GM19238 (cell line): ENCODE results near the gene GNB3.
"Not testable (repeated sequence)": the region's sequence is repeated elsewhere in the genome, so short reads cannot be mapped to it uniquely, and the experiment has no call there.

Experiments used
- DNase-seq: peaks from one replicate; pipeline ENCODE4 v3.0.0; 2011; ENCODE audit warnings: low spot score; ENCODE audit not compliant: insufficient read length

The GNB3 gene

DNA sequence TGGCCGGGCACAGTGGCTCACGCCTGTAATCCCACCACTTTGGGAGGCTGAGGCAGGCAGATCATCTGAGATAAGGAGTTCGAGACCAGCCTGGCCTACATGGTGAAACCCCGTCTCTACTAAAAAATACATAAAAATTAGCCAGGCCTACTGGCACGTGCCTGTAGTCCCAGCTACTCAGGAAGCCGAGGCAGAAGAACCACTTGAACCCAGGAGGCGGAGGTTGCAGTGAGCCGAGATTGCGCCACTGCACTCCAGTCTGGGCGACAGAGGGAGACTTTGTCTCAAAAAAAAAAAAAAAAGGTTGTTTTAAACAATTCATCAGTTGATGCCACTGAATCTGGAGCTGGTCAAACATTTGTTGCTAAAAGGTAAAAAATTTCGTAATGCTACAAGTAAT, 39.1 kb downstream of the GNB3 start:
- not testable (repeated sequence) for DNase-seq

DNA sequence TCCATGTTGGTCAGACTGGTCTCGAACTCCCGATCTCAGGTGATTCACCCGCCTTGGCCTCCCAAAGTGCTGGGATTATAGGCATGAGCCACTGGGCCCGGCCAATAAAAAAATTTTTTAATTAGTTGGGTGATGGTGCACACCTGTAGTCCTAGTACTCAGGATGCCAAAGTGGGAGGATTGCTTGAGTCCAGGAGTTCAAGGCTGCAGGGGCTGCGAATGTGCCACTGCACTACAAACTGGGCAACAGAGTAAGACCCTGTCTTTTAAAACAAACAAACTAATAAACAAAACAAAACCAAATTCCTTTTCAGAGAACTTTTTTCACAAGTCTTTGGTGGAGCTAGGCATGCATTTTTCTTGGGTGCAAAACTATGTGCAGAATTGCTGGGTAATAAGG, 42.5 kb downstream of the GNB3 start:
- no peak for DNase-seq

DNA sequence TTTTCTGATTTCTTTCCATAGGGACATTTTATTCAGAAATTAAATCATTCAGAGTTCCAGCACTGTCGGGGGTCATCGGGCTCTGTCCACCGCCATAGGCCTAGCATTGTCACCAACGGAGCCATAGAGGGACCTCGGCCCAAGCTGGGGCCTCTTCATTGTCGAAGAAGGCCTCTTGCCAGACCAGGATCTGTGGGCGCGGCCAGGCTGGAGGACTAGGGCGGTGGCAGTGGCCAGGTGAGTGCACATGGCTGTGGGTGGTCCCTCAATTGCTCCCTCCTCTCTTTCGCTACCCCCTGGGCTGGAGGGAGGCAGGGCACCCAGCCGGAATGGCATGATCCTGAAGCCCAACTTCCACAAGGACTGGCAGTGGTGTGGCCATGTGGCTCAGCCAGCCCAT, 43.0 kb downstream of the GNB3 start:
- no peak for DNase-seq

DNA sequence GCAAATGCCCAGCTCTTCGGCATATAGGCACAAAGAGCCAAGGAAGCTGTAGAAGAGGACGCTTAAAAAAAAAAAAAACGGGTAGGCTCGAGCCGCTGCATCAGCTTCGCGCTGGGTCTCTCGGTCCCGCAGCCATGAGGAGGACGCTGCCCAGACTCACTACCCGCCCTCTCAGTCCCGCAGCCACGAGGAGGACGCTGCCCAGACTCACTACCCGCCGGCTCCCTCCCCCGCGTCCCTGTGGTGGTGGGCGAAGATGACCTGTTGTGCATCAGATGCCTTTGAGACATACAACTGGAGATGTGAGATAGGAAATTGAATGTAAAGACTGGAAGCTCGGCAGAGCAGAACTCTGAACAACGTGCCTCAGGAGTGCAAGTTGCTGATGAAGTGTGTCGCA, 43.8 kb downstream of the GNB3 start:
- DNase-seq: no peak

DNA sequence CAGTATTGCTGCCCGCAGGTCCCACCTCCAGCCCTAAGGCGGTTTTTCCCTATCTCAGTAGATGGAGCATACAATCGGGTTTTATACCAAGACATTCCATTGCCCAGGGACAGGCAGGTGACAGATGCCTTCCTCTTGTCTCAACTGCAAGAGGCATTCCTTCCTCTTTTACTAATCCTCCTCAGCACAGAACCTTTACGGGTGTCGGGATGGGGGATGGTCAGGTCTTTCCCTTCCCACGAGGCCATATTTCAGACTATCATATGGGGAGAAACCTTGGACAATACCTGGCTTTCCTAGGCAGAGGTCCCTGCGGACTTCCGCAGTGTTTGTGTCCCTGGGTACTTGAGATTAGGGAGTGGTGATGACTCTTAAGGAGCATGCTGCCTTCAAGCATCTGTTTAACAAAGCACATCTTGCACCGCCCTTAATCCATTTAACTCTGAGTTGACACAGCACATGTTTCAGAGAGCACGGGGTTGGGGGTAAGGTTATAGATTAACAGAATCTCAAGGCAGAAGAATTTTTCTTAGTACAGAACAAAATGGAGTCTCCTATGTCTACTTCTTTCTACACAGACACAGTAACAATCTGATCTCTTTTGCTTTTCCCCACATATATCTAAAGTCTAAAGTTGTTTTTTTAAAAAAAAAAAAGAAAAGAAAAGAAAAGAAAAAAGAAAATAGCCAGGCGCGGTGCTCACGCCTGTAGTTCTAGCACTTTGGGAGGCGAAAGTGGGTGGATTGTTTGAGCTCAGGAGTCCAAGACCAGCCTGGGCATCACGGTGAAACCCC, 45.7 kb downstream of the GNB3 start:
- DNase-seq: not testable (repeated sequence)

DNA sequence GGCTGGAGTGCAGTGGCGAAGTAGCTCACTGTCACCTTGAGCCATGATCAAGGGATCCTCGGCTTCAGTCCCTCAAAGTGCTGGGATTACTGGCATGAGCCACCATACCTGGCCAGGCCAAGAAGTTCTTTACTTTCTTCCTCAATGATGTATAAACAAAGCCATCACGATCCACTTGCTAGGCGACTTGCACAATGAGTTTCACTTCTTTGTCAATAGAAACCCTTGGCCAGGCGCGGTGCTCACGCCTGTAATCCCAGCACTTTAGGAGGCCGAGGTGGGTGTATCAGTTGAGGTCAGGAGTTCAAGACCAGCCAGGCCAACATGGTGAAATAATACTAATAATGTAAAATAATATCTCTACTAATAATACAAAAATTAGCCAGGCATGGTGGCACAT, 46.7 kb downstream of the GNB3 start:
- DNase-seq: no peak

DNA sequence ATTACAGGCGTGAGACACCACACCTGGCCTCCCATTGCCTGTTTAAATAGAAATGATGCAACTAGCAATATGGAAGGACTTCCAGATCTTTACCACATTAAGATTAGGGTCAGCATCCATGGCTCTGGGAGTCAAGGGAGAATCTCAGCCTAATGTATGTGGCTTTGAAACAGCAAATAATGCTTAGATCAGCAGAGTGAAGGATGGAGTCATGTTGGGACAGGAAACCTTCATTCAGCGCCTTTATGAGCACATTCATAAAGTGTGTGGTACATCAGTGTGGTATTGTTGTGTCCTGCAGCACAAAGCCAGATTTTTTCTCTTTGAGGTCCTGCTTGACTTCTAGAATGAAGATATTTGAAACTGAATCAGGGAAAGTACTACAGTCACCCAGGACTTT, 47.6 kb downstream of the GNB3 start:
- no peak for DNase-seq

DNA sequence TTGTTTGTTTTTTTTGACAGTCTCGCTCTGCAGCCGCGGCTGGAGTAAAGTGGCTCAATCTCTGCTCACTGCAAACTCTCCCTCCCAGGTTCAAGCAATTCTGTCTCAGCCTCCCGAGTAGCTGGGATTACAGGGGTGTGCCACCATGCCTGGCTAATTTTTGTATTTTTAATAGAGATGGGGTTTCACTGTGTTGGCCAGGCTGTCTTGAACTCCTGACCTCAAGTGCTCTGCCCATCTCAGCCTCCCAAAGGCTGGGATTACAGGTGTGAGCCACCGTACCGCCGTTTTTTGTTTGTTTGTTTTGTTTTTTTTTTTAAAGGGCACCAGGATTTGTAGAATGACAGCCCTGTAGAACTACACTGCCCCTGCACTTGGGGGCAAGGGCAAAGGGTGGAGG, 48.1 kb downstream of the GNB3 start:
- not testable (repeated sequence) for DNase-seq

DNA sequence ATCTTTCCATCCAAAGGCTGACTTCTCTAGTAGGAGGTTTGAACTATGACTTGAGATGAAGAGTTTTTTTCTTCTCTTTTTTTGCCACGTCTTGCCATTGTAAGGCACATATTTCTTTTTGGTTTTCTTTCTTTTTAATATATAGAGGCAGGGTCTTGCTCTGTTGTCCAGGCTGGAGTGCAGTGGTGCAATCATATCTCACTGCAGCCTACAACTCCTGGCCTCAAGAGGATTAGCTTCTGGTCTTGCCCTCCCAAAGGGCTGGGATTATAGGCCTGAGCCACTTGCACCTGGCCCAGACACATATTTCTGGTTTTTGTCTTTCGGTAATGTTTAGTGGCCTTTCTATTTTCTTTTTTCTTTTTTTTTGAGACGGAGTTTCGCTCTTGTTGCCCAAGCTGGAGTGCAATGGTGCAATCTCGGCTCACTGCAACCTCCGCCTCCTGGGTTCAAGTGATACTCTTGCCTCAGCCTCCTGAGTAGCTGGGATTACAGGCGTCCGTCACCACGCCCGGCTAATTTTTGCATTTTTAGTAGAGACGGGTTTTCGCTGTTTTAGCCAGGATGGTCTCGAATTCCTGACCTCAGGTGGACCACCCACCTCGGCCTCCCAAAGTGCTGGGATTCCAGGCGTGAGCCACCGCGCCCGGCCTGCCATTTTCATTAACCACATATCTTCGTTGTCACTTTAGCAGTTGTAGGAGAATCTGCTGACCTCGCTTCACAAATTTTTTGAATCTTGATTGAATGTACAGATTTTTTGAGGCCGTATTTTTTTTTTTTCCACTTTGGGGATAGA, 49.2 kb downstream of the GNB3 start:
- not testable (repeated sequence) for DNase-seq

DNA sequence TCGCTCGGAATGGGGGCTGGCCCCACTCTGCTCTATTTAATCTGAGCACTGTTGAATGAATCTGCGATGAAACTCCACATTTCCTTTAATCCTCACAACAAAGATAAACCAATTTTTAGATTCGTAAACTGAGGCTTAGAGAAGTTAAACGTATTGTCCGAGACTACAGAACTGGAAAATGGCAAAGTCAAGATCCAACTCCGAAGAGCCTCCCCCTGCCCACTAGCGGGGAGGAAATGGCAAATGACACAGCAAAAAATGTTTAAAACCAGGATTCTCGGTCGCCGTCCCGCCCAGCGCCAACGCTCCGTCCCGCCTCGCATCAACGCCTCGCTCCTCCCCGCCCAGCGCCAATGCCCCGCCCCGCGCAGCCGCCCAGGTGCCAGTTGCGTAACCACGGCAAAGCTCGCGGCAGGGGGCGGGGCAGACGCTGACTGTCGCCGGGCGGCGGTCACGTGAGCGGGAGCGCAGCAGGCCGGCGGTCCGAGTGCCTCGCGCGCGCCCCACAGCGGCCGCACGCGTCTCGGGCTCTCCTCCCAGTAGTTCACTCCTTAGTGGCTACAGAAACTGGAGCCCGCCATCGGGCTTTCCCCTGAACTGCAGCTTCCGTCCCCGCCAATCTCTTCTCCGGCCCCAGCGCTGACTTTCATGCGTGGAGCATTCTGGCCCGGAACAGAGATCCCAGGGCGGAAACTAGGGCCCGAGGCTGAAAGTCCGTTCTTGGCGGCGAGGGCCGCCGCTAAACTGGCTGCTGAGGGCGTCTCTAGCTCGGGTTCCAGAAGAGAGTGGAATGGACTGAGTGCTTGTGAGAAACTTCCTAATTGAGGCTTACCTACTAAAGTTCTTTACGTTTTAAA, 50.3 kb downstream of the GNB3 start:
- peak; percentile 95 for DNase-seq

DNA sequence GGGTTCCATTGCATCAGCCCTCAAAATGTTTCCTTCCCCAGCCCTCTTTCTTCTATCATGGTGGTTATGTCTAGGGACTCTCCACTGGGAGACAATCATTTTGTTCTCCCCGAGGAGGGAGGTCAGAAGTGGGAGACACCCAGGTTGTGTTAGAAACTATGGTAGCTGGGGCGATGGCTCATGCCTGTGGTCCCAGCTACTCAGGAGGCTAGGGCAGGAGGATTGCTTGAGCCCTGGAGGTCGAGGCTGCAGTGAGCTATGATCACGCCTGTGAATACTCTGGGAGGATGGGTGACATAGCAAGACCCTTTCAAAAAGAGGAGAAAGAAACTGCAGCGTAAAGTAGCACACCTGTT, 50.9 kb downstream of the GNB3 start:
- no peak for DNase-seq

DNA sequence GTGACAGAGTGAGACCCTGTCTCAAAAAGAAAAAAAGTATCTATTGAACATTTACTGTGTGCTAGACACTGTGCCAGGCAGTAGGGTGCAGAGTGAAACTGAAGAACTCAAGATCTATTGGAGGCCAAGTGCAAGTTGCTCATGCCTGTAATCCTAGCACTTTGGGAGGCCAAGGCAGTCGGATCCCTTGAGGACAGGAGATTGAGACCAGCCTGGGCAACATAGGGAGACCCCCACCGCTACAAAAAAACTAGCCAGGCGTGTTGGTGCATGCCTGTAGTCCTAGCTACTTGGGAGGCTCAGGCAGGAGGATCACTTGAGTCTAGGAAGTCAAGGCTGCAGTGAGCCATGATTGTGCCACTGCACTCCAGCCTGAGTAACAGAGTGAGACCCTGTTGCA, 52.0 kb downstream of the GNB3 start:
- not testable (repeated sequence) for DNase-seq

DNA sequence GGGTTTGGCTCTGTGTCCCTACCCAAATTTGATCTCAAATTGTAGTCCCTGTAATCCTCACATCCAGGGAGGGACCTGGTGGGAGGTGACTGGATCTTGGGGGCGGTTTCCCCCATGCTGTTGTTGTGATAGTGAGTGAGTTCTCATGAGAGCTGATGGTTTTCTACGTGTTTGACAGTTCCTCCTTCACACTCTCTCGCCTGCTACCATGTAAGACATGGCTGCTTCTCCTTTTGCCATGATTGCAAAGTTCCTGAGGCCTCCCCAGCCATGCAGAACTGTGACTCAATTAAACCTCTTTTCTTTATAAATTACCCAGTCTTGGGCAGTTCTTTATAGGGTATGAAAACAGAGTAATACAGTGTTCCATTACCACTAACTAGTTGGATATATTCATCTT, 53.6 kb downstream of the GNB3 start:
- no peak for DNase-seq
